SJCRH30 (cell line): ENCODE measurements around the gene CD83. TPM values are rescaled to one million over a fixed set of nuclear protein-coding genes. Genes with fewer than 3 reads are reported as not detected.

Experiments
- DNase-seq, 2 experiments: peaks; one replicate each; pipeline ENCODE4 v3.0.0-alpha.2; 2015 to 2020
- H3K27ac ChIP-seq: fragments of 250-450 bp; sonication (Bioruptor Pico); 2 replicates; pipeline ENCODE4 v1.5.1; 2020; ENCODE audit warnings: mild to moderate bottlenecking, moderate library complexity
- H3K27me3 ChIP-seq: fragments of 250-450 bp; sonication (Bioruptor Pico); 2 replicates; pipeline ENCODE4 v1.5.1; 2020; ENCODE audit warnings: mild to moderate bottlenecking, moderate library complexity
- H3K36me3 ChIP-seq: fragments of 250-450 bp; sonication (Bioruptor Pico); 2 replicates; pipeline ENCODE4 v1.5.1; 2020; ENCODE audit warnings: mild to moderate bottlenecking, moderate library complexity
- H3K4me1 ChIP-seq: fragments of 250-450 bp; sonication (Bioruptor Pico); 2 replicates; pipeline ENCODE4 v1.5.1; 2020; ENCODE audit warnings: mild to moderate bottlenecking, moderate library complexity
- H3K4me3 ChIP-seq: fragments of 250-450 bp; sonication (Bioruptor Pico); 2 replicates; pipeline ENCODE4 v1.5.1; 2020; ENCODE audit warnings: mild to moderate bottlenecking, moderate library complexity
- H3K9me3 ChIP-seq: fragments of 250-450 bp; sonication (Bioruptor Pico); replicated peaks from 2 replicates; pipeline ENCODE4 v1.5.1; 2020; ENCODE audit warnings: mild to moderate bottlenecking, moderate library complexity
- total RNA-seq: library from RNA; depleted of rRNA; stranded (reverse); fragments of >200 nt; shearing (Covaris generic); gene quantifications from 2 replicates; pipeline ENCODE4 v1.2.3, GENCODE V29; 2014

CD83 gene
- total RNA-seq, 1 experiment from 2014 or later, result 15.0 TPM

DNA sequence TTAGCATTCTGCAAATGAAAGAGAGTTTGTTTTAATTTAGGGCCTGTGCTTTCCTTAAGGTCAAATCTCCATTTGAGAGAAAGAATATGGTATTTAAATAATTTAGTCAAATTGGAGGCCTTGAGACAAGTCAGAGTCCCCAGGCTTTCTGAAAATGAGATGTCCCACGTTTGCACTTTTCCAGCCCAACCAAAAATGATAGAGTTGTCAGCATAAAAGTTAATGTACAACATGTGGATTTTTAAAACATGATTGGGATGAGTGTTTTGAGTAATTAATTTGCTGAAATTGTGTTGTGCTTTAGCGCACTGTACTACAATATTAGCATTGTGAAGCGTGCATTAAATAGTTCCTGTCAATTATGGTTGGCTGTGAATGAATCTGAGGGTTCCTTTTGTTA lies 10.0 kb downstream of the CD83 start:
- H3K4me3 ChIP-seq, result no peak overlapping the region
- H3K27me3 ChIP-seq, result no peaks in the 10 kb centered on the region
- no peaks in the 10 kb centered on the region for H3K9me3 ChIP-seq
- H3K36me3 ChIP-seq, result no peaks in the 10 kb centered on the region
- H3K27ac ChIP-seq, result no peak overlapping the region
- DNase-seq, result no peak
- no peaks in the 10 kb centered on the region for H3K4me1 ChIP-seq

DNA sequence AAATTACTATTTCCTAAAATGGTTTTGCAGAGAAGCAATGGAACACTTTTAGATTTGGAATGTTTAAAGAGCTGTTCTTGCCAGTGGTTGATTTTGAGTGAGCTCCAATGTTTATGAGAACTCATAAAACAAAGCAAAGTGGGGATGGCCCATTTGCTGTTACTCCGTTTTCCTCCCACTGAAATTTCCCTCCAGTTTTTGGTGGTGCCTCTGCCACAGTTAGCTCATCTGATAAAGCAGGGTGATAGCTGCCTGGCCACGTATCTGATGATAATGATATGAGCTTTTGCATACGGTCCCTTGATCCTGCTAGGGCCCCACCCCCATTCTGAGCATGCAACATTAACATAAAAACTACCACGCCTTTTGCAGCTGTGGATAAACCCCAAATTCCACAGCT lies 10.4 kb downstream of the CD83 start:
- Histone ChIP-seq H3K9me3 (no peaks in the 10 kb centered on the region), H3K27ac (no peak overlapping the region), H3K27me3 (no peaks in the 10 kb centered on the region), H3K4me3 (no peak overlapping the region), H3K36me3 (no peaks in the 10 kb centered on the region), H3K4me1 (no peaks in the 10 kb centered on the region)
- DNase-seq, result no peak

DNA sequence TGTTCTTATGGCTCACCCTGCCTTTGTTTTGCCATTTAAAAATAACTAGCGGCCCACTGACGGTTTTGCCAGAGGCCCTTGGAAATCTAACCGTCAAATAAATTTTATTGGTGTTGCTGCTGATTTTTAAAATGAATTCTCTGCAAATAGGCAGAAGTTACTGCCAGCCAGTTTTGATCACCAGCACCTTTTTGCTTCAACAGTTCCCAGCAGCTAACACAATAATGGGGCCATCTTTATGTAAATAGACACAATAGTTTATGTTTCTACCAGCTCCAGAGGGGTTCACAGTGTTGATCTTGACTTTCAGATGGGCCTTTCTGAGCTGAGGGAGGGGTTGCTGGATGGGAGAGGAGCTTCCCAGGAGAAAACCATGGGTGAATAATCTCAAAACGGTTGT lies 11.2 kb downstream of the CD83 start:
- DNase-seq, result no peak
- Histone ChIP-seq H3K27ac (no peak overlapping the region), H3K4me1 (no peaks in the 10 kb centered on the region), H3K36me3 (no peaks in the 10 kb centered on the region), H3K4me3 (no peak overlapping the region), H3K27me3 (no peaks in the 10 kb centered on the region), H3K9me3 (no peaks in the 10 kb centered on the region)

DNA sequence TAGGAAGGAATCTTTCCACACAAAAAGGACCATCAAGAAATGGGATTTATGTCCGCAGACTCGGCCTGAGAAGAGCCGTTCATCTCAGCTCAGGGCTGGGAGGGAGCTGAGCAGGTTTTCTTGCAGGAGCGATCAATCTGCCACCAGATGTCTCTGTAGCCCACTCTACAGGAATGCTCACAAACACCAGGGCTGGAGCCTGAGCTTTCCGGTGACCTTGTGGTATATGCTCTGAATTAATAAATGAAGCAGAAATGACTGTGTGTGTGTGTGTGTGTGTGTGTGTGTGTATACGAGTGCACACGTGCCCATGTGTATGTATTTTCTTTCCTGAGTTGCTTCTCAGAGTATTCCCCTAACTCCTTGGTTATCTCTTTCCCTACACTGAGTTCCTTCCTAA lies 12.0 kb downstream of the CD83 start:
- Histone ChIP-seq H3K27ac (no peak overlapping the region), H3K36me3 (no peaks in the 10 kb centered on the region), H3K27me3 (no peaks in the 10 kb centered on the region), H3K4me1 (no peaks in the 10 kb centered on the region), H3K4me3 (no peak overlapping the region), H3K9me3 (no peaks in the 10 kb centered on the region)
- DNase-seq, result peak; percentile 7 to 38

DNA sequence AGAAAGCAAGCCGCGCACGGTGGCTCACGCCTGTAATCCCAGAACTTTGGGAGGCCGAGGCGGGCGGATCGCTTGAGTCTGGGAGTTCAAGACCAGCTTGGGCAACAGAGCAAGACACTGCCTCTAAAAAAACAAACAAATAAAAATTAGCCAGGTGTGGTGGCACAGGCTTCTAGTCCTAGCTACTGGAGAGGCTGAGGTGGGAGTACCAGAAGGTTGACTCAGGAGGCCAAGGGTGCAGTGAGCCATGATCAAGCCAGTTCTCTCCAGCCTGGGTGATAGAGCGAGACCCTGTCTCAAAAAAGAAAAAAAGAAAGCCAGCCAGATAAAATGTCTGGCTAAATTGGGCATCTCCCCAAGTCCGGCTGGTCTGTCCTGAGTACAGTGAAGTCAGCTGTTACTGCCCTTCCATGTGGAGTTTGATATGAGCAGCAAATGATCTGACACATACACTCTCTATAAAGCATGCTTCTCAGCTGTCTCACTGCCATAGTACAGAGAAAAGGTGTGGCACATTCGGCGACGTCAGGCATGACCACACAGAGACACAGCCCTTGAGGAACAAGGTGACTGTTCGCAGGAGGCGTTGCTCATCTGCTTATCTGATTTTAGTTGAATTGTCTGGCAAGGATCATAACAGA lies 13.0 kb downstream of the CD83 start:
- no peak overlapping the region for H3K27ac ChIP-seq
- no peaks in the 10 kb centered on the region for H3K36me3 ChIP-seq
- H3K27me3 ChIP-seq, result no peaks in the 10 kb centered on the region
- no peak for DNase-seq
- no peaks in the 10 kb centered on the region for H3K9me3 ChIP-seq
- H3K4me3 ChIP-seq, result no peak overlapping the region
- no peaks in the 10 kb centered on the region for H3K4me1 ChIP-seq

DNA sequence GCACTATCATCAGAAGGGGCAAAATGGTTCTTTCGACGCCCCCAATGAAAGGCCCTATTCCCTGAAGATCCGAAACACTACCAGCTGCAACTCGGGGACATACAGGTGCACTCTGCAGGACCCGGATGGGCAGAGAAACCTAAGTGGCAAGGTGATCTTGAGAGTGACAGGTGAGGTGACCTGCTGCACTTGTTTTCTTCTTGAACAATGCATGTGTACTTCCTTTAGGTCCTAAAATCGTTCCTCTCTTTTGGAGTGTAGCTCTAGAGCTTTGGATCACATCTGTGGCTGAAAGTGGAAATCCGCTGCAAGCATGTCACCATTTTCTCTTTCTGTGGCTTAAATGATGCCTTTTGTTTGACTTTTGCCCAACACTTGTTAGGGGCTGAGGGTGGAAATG lies 14.0 kb downstream of the CD83 start:
- no peaks in the 10 kb centered on the region for H3K9me3 ChIP-seq
- no peaks in the 10 kb centered on the region for H3K27me3 ChIP-seq
- no peaks in the 10 kb centered on the region for H3K36me3 ChIP-seq
- H3K4me1 ChIP-seq, result no peaks in the 10 kb centered on the region
- no peak overlapping the region for H3K27ac ChIP-seq
- no peak overlapping the region for H3K4me3 ChIP-seq
- no peak for DNase-seq

DNA sequence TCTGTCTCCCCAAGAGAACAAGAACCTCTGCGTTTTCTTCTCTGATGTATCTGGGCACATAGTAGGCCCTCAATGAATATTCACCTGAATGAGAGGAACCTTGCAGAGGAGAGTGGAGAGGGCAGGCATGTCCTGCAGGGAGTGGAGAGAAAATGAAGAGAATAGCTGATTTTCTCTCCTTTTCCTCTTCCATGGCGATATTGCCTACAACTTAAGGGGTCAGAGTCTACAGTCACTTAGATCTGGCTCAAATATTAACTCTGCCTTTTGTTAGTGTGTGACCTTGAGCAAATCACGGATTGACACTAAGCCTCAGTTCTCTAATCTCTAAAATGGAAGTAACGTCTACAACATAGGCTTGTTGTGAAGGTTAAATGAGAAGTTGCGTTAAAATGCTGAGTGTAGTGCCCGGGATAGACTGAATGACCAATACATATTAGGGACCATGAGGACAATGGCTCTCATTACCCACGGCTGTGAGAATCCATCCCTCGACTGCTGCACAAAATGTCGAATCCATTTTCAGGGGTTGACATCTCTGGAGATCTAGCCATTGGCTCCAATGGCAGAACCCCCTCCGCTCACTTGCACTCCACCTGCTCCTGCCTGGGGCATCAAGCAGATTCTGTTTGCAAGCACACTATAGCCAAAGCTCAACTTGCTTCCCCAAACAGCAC lies 14.8 kb downstream of the CD83 start:
- no peaks in the 10 kb centered on the region for H3K9me3 ChIP-seq
- DNase-seq, result no peak
- no peaks in the 10 kb centered on the region for H3K36me3 ChIP-seq

DNA sequence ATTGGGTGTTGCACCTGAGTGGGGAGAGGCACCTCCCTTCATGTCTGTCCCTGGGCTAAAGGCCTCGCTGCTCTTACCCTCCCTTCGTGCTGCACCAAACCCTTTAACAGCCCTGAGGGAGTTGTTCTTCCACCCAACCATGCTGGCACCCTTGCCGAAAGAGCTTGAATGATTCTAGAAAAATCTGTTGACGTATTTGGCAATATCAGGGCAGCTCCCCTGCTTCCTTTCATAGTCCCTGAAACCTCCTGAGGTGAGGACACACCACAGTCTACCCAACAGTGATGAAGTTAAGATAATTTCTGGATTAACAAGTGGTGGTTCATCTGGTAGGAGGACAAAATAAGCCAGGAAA lies 15.3 kb downstream of the CD83 start:
- no peak overlapping the region for H3K27ac ChIP-seq
- no peaks in the 10 kb centered on the region for H3K27me3 ChIP-seq
- H3K9me3 ChIP-seq, result no peaks in the 10 kb centered on the region
- no peaks in the 10 kb centered on the region for H3K36me3 ChIP-seq
- no peak overlapping the region for H3K4me3 ChIP-seq
- DNase-seq, result no peak
- no peaks in the 10 kb centered on the region for H3K4me1 ChIP-seq

More for the DNA sequence above, 14.8 kb downstream of the CD83 start:
- Histone ChIP-seq H3K4me1 (no peaks in the 10 kb centered on the region), H3K27ac (no peak overlapping the region), H3K4me3 (no peak overlapping the region), H3K27me3 (no peaks in the 10 kb centered on the region)

DNA sequence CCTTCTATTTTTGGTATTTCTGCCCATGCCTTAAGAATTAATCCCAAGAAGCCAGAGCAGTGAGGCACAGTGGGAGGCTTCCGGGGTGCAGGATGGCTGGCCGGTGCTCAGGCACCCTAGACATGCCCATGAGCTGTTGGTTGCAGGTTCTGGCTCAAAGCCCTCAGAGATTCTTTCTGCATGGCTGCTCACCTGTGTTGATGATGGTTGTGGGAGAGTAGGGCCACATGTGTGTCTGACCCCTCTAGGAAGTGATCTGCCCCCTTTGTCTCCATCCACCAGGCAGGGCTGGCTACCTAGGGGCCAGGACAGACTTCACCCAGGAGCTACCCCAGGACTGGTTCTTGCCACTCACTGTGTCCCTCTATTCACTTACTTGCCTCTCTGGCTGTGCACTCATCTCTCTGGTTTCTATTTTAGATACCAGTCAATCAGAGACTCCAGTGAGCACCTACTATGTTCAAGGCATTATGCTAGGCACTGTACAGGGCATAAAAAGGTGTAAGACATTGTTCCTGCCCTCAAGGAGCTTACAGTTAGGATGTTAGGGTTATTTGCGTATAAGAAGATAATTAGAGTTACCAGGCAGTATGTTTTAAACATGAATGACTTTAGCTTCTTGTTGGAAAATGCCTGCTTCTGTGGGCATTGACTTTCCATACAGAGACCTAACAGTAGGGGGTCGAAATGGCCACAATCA lies 16.8 kb downstream of the CD83 start:
- no peak overlapping the region for H3K27ac ChIP-seq
- no peaks in the 10 kb centered on the region for H3K4me1 ChIP-seq
- no peaks in the 10 kb centered on the region for H3K9me3 ChIP-seq
- H3K4me3 ChIP-seq, result no peak overlapping the region
- no peaks in the 10 kb centered on the region for H3K36me3 ChIP-seq
- no peak for DNase-seq
- no peaks in the 10 kb centered on the region for H3K27me3 ChIP-seq

DNA sequence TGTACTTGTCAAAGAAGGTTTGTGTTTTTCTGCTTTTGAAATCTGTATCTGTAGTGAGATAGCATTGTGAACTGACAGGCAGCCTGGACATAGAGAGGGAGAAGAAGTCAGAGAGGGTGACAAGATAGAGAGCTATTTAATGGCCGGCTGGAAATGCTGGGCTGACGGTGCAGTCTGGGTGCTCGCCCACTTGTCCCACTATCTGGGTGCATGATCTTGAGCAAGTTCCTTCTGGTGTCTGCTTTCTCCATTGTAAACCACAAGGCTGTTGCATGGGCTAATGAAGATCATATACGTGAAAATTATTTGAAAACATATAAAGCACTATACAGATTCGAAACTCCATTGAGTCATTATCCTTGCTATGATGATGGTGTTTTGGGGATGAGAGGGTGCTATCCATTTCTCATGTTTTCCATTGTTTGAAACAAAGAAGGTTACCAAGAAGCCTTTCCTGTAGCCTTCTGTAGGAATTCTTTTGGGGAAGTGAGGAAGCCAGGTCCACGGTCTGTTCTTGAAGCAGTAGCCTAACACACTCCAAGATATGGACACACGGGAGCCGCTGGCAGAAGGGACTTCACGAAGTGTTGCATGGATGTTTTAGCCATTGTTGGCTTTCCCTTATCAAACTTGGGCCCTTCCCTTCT lies 18.4 kb downstream of the CD83 start:
- Histone ChIP-seq H3K27me3 (no peaks in the 10 kb centered on the region), H3K4me1 (no peaks in the 10 kb centered on the region), H3K4me3 (no peak overlapping the region), H3K9me3 (no peaks in the 10 kb centered on the region), H3K27ac (no peak overlapping the region), H3K36me3 (no peaks in the 10 kb centered on the region)
- DNase-seq, result no peak

DNA sequence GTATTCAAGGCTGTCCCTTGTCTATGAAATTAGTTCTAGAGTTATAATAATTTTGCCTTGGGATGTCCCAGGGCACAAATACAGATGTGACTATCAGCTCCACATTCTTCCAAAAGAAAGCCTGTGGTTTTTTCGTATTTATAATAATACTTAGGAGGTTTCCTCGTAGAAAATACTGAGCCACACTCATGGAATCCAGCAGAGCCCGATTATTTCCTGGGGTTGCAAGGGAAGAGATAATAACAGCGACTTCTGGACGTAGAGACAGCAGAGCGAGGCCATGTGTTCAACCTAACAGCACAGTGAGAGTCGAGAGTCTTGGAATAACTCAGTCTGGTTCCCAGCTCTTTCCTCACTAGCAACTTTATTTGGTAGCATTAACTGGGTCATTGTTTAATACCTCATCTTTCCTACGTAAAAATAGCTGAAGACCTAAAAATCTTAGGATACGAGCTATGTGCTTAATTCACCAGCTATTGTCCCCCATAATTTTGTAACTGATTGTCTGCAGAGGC lies 21.2 kb downstream of the CD83 start:
- H3K4me1 ChIP-seq, result no peaks in the 10 kb centered on the region
- H3K27me3 ChIP-seq, result no peaks in the 10 kb centered on the region
- no peaks in the 10 kb centered on the region for H3K36me3 ChIP-seq

DNA sequence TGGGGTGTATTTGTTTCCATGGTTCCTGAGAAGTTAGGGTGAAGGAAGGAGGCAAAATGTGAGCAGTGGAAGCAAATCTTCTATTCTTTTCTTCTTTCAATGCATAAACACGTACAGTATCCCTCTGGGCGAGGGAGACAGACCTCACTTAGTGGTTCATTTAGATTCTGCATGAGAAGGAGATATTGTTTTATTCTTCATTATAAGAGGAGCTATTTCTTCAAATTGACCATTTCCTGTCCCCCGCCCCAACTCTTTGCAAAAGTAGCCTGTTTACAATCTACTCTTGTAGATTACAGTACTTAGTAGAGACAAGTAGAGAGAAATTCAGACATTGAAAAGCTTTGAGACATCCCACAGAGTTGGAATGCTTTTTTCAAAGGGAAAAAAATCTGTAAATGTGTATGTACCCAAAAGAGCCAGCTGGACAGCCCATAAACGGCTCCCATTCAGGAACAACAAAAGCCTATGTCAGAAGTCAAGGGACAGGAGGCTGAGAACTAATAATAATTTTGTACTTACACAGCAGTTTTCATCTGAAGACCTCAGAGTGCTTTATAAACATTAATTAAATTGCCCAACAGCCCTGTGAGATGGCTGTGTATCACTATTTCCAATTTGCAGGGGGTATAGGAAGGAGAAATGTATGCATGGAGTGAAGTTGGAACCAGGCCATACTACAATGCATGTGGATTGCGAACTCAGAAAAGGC lies 23.9 kb downstream of the CD83 start:
- no peaks in the 10 kb centered on the region for H3K36me3 ChIP-seq
- DNase-seq, result no peak
- H3K4me1 ChIP-seq, result no peaks in the 10 kb centered on the region
- H3K27me3 ChIP-seq, result no peaks in the 10 kb centered on the region
- no peak overlapping the region for H3K4me3 ChIP-seq
- no peaks in the 10 kb centered on the region for H3K9me3 ChIP-seq
- H3K27ac ChIP-seq, result no peak overlapping the region

More for the DNA sequence above, 21.2 kb downstream of the CD83 start:
- H3K9me3 ChIP-seq, result no peaks in the 10 kb centered on the region
- no peak for DNase-seq
- no peak overlapping the region for H3K27ac ChIP-seq
- H3K4me3 ChIP-seq, result no peak overlapping the region

DNA sequence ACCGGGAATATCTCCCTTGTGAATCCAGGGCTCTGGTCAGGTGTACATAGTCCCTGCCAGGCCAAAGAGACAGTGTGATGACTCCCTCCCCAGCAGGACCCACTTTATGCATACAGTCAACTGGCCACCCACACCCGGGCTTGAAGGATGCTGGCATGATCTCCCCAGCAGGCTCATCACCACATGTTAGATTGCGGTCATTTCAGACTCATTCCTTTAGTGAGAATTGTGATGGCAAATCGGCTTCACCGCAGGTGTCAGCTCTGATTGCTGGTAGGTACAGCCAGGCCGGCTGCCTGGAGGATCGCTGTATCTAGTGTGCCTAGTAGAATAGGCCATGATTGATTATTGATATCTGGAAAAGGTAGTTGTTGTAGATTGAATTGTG lies 24.5 kb downstream of the CD83 start:
- Histone ChIP-seq H3K27me3 (no peaks in the 10 kb centered on the region), H3K9me3 (no peaks in the 10 kb centered on the region), H3K36me3 (no peaks in the 10 kb centered on the region), H3K4me1 (no peaks in the 10 kb centered on the region), H3K4me3 (no peak overlapping the region), H3K27ac (no peak overlapping the region)
- DNase-seq, result no peak

DNA sequence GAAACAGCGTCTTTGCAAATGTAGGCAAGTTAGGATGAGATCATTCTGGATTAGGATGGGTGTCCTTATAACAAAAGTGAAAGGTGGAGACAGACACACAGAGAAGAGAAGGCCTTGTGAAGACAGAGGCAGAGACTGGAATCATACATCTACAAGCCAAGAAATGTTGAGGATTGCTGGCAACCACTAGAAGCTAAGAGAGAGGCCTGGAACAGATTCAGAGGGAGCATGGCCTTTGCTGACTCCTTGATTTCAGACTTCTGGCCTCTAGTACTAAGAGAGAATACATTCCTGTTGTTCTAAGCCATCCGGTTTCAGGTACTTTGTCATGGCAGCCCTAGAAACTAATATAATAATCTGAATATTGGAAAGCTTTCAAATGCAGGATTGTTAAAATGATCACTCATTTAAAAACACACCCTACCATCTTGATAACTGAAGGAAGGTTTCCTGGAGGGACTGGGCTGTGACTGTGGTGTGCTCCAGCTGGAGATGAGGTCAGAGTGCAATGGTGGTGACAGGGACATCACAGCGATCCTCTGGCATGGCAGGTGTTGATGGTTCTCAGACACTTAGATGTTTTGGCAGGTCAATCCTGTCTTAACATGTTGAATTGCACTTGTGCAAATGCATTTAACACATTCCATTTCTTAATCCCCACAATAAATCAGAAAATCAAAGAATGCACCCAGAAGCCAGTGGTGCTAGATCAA lies 25.1 kb downstream of the CD83 start:
- Histone ChIP-seq H3K27me3 (no peaks in the 10 kb centered on the region), H3K4me1 (no peaks in the 10 kb centered on the region), H3K27ac (no peak overlapping the region), H3K36me3 (no peaks in the 10 kb centered on the region), H3K4me3 (no peak overlapping the region), H3K9me3 (no peaks in the 10 kb centered on the region)
- no peak for DNase-seq
